Fibroblast of skin of back (primary cell): ENCODE measurements around the gene RTL1.

Experiments used
- DNase-seq: peaks from one replicate; pipeline ENCODE4 v3.0.0-alpha.2; 2013

RTL1 gene

GRCh38 chr14:100898465-100898864, 5.1 kb downstream of the RTL1 start:
- no peak for DNase-seq

GRCh38 chr14:100896369-100897060, 7.0 kb downstream of the RTL1 start:
- DNase-seq, result no peak

- no peak for DNase-seq
Measured at GRCh38 chr14:100895411-100895810, 8.1 kb downstream of the RTL1 start.

- no peak for DNase-seq
Measured at GRCh38 chr14:100894416-100894815, 9.1 kb downstream of the RTL1 start.

- DNase-seq, result no peak
Measured at GRCh38 chr14:100893760-100894159, 9.8 kb downstream of the RTL1 start.

GRCh38 chr14:100893228-100893601, 10.3 kb downstream of the RTL1 start:
- DNase-seq, result no peak

- DNase-seq, result no peak
Measured at GRCh38 chr14:100892496-100893227, 10.9 kb downstream of the RTL1 start.

GRCh38 chr14:100891501-100892445, 11.7 kb downstream of the RTL1 start:
- no peak for DNase-seq

- no peak for DNase-seq
Measured at GRCh38 chr14:100891051-100891450, 12.5 kb downstream of the RTL1 start.

GRCh38 chr14:100890061-100890850, 13.3 kb downstream of the RTL1 start:
- no peak for DNase-seq

- no peak for DNase-seq
Measured at GRCh38 chr14:100889641-100890040, 13.9 kb downstream of the RTL1 start.

GRCh38 chr14:100888789-100889315, 14.7 kb downstream of the RTL1 start:
- DNase-seq, result no peak

- DNase-seq, result peak; percentile 42
Measured at GRCh38 chr14:100887728-100888335, 15.7 kb downstream of the RTL1 start.

GRCh38 chr14:100885617-100886016, 17.9 kb downstream of the RTL1 start:
- DNase-seq, result peak; percentile 11

GRCh38 chr14:100885196-100885595, 18.3 kb downstream of the RTL1 start:
- no peak for DNase-seq

- DNase-seq, result no peak
Measured at GRCh38 chr14:100884456-100884855, 19.1 kb downstream of the RTL1 start.

- DNase-seq, result no peak
Measured at GRCh38 chr14:100883789-100884101, 19.8 kb downstream of the RTL1 start.

- no peak for DNase-seq
Measured at GRCh38 chr14:100882991-100883788, 20.3 kb downstream of the RTL1 start.

- DNase-seq, result no peak
Measured at GRCh38 chr14:100882026-100882967, 21.2 kb downstream of the RTL1 start.
